ENCODE data around the gene HMGXB4.

Gene HMGXB4

DNA sequence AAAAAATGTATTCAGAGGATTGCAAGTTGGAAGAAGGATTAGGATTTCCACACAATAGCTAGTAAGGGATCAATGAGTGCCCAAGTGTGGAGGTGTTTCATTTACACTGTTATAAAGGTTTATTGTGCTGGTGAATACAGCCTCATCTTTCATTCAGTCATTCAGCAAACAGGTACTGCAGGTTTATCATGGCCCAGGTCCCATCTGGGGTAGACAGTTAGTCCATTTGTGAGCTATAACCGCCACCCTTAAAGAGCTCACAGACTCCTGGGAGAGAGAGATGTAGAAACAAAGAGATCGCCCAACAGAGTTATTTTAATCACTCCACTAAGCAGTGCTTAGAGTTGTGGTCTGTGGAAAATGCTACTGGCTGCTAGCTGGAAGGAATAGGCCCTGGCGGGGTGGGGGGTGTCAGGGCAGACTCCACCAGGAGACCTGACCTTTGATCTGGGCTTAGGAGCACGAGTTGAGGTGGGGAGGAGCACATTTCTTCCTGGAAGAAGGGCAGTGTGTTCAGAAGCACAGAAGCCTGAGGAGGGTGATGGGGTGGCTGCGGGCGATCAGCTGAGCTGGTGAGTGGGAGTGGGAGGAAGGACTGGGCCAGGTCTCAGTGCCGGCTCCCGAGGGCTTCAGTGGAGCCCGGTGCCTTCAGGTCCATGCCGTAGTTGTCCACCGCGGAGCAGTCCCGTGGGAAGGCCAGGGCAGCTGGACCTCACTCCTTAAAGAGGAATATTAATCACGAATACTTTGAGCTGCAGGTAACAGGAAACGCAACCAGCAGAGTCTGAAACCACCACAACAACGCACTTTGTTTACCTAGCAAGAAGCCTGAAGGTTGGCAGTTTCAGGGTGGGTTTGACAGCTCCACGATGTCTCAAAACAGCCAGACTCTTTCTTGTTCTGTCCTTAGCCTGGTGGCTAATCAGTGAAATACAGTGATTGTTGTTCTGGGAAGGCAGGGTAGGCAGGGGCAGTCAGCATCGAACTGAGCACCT, 53.6 kb downstream of the HMGXB4 start:
- no peak for DNase-seq

DNA sequence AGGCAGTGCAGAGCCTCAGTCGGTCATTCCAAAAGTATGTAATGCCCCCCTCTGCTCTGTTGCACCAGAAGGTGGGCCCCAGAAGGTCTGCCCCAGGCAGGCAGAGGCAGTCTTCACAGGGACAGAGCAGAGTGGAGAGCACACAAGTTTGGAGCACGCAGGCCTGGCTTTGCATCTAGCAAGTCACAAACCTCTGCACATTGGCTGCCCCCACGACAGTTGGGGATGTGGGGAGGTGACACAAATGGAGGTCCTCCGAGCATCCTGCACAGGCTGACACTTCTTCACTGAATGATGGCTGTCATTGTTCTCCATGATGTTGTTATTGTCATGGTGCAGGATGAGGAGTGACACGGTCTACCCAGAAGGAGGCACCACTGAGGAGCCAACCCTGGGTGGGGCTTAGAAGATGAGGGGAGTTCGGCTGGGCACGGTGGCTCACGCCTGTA, 54.3 kb downstream of the HMGXB4 start:
- no peak for DNase-seq

DNA sequence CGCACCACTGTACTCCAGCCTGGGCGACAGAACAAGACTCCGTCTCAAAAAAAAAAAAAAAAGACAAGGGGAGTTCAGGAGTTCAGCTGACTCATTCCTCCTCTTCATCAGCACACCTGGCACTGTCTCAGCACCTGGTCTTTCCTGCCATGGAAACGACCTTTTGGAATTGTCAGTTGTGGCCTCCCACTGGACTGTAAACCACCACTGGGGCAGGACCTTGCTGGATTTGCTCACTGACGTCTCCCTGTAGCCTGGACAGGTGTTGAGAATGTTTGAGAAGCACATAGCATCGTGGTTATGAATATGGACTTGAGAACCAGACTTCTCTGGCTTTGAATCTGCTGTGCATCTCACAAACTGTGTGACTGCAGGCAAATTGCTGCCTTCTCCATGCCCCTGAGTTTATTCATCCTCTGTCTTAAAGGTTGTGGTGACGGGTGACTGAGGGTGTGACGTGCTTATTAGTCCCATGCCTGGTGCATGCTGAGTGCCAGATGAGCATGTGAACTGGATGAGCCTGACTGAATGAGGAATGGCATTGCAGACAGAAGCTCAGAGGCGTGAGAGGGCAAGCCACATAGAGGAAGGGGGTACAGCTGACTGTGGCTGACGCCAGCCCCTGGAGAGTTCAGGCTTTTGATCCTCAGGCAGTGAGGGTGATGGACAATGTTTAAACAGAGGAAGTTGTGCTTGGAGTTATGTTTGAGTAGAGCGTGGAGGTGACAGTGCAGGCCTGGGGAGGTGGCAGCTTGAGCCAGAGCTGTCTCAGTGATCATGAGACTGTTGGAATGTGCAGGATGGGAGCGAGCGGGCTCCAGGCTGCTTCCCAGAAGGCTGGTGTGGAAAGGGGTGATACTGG, 55.1 kb downstream of the HMGXB4 start:
- DNase-seq = peak in 1 of 56 donors; percentile 13

DNA sequence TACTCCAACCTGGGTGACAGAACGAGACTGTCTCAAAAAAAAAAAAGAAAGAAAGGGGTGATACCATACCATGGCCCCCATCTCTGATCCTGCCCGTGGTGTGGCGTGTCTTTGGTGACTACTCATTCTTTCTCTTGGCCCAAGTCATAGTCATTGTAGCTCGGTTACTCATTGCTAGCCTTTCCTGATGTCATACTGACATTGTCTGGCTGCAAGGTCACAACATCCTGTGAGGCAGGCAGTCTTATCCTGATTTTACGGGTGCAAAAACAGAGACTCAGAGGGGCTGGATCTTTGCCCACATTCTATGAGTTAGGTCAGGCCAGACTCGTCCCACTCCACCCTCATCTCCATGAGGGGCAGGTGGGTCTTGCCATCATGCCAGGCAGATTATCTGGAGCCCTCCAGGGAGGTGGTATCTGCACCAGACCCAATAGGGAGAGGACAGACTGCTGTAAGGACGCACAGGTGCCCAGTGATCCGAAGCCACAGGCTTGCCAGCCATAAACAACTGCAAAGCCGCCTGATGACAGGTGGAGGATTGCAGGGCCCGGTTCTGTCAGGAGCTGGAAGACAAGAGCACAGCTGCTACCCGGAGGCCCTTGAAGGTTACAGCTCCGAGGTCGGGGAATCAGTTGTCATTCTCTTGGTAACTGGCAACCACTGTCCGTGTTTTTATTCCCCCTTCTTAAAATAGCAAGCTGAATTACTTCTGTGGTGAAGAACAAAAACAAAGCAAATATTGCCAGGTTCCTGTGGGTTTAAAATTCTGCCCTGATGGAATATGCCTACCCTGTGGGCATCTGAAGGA, 56.2 kb downstream of the HMGXB4 start:
- DNase-seq = no peak

DNA sequence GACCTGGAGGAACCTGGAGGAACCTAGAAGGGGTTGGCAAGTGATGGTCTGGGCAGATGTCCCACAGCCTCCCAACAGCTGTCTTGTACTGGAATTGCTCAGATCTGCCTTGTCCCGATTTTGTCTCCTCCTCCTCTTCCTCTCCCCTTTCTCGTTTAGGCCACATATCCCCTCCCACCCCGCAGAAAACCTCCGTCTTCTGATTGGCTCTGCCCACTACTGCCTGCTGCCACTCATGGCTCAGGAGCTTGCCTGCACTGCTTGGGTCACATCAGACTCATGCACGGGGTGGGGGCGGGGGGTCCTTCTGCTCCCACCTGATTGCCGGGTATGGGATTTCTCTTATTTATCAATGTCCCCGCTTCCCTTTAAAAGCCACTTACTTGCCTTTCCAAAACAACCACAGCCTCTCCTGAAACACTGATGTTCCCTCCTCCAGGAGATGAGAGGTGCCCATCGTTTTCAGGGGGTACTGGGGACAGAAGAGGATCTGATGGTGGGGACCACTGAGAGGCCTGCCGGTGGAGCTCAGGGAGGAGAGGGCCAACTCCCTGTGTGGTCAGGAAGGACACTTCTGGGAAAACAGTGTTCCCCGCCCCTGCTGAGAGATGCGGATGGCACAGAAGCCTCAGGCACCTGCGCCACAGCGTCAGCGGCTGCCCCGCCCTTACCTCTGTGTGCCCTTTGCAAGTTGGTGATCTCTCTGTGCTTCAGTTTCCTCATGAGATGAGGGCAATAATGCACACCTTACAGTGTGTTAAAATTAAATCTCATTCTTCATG, 57.1 kb downstream of the HMGXB4 start:
- no peak for DNase-seq

GRCh38 chr22:35315141-35315854, 58.0 kb downstream of the HMGXB4 start:
- DNase-seq = no peak

GRCh38 chr22:35315855-35316745, 58.8 kb downstream of the HMGXB4 start:
- peak in 1 of 56 donors; percentile 13 for DNase-seq

DNA sequence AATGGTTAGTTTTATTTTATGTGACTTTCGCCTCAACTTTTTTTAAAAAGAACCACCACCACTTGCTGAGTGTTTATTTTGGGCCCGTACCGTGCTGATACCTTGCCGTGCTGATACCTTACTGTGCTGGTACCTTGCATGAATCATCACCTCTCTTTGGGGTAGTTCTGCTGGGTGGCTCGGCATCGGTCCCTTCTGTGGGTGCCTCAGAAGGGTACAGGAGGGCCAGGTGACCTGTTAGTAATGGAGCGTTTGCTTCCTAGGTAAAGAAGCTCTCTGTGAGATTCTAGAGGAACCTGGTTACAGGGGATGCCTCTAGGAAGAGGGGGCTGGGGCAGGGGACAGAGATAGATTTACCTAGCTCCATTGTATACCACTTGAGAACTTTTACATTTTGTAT, 59.5 kb downstream of the HMGXB4 start:
- DNase-seq = no peak

- no peak for DNase-seq
Measured at GRCh38 chr22:35317680-35318290, 60.5 kb downstream of the HMGXB4 start.

DNA sequence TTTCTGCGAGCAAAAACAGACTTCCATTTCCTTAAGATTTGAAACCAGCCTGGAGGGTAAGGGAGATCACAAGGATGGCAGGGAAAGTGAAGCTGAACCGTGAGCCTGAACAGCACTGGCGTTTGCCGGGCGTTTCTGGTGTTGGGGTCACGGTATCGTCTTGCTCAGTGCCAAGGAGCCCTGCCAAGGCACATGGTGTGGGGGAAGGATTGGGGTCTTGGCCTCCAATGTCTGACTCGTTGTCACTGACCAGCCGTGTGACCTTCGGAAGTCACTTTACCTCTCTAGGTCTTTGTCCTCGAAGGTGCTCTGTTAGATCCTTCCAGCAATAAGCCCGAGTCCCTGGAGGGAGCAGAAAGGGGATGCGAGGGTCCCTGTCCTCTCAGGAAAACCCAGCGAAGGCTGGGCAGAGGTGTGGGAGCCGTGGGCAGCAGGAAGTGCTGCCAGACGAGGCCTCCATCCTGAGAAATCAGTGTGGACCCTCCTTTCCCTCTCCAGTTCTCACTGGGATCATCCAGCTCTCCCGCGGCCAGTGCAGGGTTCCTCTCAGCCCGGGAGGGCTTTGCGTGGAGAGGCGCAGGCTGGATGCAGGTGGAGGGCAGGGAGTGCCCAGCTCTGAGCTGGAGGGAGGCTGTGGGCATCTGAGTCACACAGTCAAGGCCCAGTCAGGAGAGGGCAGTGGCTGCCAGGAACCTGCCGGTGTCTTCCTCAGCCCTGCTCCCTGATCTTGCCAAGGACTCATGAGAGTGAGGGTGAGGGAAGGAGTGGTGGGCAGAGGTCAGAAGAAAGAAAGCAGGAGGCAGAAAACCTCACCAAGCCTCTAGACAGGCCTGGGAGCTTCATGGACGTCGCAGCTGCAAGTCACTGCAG, 61.3 kb downstream of the HMGXB4 start:
- DNase-seq = no peak

DNA sequence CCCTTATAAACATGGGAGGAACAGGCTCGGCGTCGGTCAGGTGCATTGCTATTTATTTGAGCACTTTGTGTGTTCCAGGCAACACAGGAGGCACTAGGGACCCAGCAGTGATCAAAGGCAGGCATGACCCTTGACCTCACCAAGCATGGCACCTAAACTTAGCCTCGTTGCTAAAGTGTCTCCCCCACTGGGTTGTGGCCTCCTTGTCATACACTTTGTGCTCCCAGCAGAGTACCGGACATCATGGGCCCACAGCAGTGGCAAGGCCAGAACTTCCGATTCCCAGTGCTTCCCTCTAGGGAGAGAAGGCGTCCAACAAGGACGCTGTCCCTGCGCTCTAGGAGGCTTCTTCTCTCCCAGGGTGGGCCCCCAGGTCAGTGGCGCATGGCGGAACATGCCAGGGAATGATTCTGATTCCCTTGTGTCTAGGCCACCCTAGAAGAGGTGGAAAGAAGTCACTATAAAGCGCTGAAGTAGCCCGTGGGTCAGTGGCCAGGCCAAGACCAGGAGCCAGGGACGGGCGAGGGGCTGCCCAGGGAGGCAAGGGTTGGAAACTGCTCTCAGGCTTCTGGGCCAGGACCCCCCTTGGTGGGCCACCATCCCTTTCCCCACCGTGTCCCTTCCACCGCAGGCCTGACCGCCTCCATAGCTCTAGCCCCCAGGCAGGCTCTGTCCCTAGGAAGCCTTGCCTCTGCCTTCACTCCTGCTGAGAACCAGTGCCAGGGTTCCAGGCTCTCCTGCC, 62.1 kb downstream of the HMGXB4 start:
- DNase-seq = no peak

DNA sequence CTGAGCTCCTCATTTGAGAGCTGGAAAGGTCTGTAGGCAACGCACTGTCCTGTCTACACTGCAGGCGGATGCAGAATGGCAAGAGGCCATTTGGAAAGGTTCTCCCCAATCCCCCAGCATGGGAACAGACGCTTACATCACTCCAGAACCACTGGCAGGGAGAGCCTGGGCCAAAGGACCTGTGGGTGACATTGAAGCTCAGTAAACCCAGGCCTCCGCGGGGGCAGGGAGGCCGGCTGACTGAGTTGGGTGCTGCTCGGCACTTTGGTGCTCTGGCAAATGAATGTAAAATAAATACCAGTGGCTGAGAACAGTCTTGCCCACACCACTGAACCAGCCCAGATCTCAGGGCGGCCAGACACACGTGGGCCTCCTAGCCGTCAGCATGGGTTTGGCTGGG, 64.8 kb downstream of the HMGXB4 start:
- no peak for DNase-seq

- no peak for DNase-seq
Measured at GRCh38 chr22:35322893-35323292, 65.6 kb downstream of the HMGXB4 start.

DNA sequence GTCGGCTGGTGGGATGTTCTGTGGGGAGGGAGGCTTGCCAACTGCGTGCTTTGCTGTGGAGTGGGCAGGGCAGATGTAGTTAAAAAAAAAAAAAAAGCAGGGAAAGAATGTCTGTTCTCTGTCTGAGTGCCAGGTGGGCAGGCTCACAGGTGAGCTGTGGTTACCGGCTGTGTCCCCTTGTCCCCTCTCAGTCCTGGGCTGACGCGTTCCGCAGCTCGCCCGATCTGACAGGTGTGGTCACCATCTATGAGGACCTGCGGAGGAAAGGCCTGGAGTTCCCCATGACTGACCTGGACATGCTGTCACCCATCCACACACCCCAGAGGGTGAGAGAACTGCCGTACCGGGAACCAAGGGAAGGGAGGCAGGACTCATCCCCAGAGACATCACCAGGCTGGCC, 66.0 kb downstream of the HMGXB4 start:
- DNase-seq = no peak

GRCh38 chr22:35324067-35324466, 66.8 kb downstream of the HMGXB4 start:
- no peak for DNase-seq

GRCh38 chr22:35324762-35325161, 67.5 kb downstream of the HMGXB4 start:
- DNase-seq = no peak
